ENCODE results near the gene DPF1.

Gene DPF1

DNA sequence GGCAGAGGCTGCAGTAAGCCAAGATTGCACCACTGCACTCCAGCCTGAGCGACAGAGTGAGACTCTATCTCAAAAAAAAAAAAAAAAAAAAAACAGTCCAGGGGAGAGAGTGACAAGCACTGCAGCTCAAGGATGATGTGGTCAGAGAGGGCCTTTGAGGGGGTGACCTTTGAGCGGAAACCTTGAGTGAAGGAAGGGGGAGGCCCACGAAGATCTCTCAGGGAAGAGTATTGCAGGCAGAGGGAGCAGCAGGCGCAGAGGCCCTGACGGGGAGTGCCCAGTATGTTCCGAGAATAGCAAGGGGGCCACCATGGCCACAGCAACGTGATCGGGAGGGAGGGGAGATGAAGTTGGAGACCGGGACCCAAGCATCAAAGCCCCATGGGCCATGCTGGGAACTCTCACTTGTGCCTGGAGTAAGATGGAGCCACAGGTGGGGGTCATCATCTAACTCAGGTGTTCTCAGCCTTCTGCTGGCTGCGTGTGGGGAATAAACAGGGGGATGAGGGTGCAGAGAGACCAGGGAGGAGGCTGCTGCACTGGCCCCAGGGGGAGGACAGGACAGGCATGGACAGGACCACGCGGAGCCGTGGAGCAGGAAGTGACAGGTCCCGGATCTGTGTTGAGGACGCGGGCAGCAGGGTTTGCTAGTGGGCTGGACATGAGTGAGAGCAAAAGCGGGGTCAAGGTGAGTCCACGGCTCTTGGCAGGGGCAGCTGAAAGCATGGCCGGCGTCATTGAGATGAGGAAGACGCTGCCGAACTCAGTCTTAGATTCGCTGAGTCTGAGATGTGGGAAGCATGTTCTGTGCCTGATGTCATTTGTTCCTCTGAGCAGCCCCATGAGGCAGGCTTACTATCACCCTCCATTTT lies 60.4 kb downstream of the DPF1 start:
- no peak for TF ChIP-seq Cebpa-rat (IDR thresholded peaks at IDR 0.05)

DNA sequence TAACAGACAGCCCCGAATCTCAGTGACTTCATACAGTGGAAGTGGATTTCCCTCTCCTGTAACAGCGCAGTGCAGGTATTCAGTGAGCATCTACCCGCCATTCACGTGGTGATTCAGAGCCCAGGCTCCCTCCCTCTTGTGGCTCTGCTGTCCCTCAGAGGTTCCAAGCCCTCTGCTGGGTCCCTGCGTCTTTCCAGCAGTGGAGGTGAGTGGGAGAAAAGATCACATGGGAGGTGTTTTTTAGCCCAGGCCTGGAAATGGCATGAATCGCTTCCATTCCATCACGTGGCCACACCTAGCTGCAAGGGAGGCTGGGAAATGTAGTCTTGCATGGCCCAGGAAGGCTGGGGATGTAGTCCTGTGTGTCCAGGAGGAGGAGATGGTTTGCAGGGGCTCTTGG lies 61.4 kb downstream of the DPF1 start:
- 0 out of 22 replicates have a peak, but pooled peaks cover 0 to 1% (median 0%) of the 10 kb centered on the region in 11 experiments for H4K20me1 ChIP-seq
- no peak for TF ChIP-seq Cebpa-rat (IDR thresholded peaks at IDR 0.05)

More for the DNA sequence above, 60.4 kb downstream of the DPF1 start:
- Histone ChIP-seq H3K27ac (no peak overlapping the region), H4K20me1 (no peaks in the 10 kb centered on the region), H3K4me1 (no peaks in the 10 kb centered on the region), H3K4me2 (no peak overlapping the region), H3K4me3 (no peak overlapping the region), H3K27me3 (no peaks in the 10 kb centered on the region), H3K9me3 (replicated peaks in 1 of 11) (peaks cover 15 to 19% (median 17%) of the 10 kb centered on the region in 11 experiments), H3K9ac (no peak overlapping the region), H3K36me3 (peaks cover 48 to 96% (median 81%) of the 10 kb centered on the region in 11 experiments)

DNA sequence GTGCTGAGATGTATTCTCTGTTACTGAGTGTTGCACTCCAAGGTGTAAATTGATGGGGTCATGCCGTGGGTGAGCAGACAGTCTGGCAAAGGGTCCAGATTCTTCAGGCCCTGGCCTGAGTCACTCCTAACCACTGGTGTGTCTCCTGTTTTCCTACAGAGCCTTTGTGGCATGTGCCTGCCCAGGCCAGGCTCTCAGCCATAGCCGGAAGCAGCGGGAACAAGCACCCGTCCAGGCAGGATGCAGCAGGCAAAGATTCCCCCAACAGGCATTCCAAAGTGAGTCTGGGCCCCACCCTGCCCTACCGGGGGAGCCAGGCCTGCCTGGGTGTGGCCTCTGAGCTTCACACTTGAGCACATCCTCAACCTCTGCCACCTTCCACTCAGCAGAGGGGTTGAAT lies 61.9 kb downstream of the DPF1 start:
- peaks cover 15 to 19% (median 17%) of the 10 kb centered on the region in 11 experiments for H3K9me3 ChIP-seq (replicated peaks in 1 of 11)
- H3K9ac ChIP-seq, result no peak overlapping the region
- TF ChIP-seq Cebpa-rat (IDR thresholded peaks at IDR 0.05), result no peak
- H3K4me3 ChIP-seq, result no peak overlapping the region
- H3K4me1 ChIP-seq, result no peaks in the 10 kb centered on the region
- H3K36me3 ChIP-seq, result peaks cover 48 to 93% (median 72%) of the 10 kb centered on the region in 11 experiments
- H4K20me1 ChIP-seq, result 0 out of 22 replicates have a peak, but pooled peaks cover 0 to 4% (median 0%) of the 10 kb centered on the region in 11 experiments
- H3K4me2 ChIP-seq, result no peak overlapping the region
- no peaks in the 10 kb centered on the region for H3K27me3 ChIP-seq
- H3K27ac ChIP-seq, result no peak overlapping the region

More for the DNA sequence above, 61.4 kb downstream of the DPF1 start:
- Histone ChIP-seq H3K4me1 (no peaks in the 10 kb centered on the region), H3K4me3 (no peak overlapping the region), H3K27me3 (no peaks in the 10 kb centered on the region), H3K27ac (no peak overlapping the region), H3K4me2 (no peak overlapping the region), H3K9me3 (replicated peaks in 1 of 11) (peaks cover 15 to 19% (median 17%) of the 10 kb centered on the region in 11 experiments), H3K9ac (no peak overlapping the region), H3K36me3 (peaks cover 48 to 93% (median 77%) of the 10 kb centered on the region in 11 experiments)

Data from BLaER1 treated with 17β-estradiol and CSF1 and Interleukin-3, amounts not matched to agents 10 nM and 100 nM (cell line).